IMR-90 (cell line): ENCODE results near the gene SLC1A5. TPM values are rescaled to one million over a fixed set of nuclear protein-coding genes. Genes with fewer than 3 reads are reported as not detected.

Experiments used
- ATAC-seq: fragments of 200-7000 bp; cut with Tn5 transposase; 2 replicates; pipeline ENCODE4 v1.9.1; 2020; ENCODE audit warnings: low read depth, mild to moderate bottlenecking, moderate library complexity
- BruUV-seq: library from RNA; stranded (reverse); fragments of 400-500 nt; replicated peaks from 2 replicates; lab custom pipeline; 2021; lab: Mats Ljungman, UMichigan
- CTCF ChIA-PET: fragments of 300-600 bp; formaldehyde crosslinking; extraction: SDS; loops from one replicate; lab custom pipeline; 2021; ENCODE audit warnings: antibody characterized with exemption; lab: Yijun Ruan, JAX
- POLR2A ChIA-PET: fragments of 300-600 bp; sonication (Branson Sonifier 250); formaldehyde crosslinking; loops from one replicate; lab custom pipeline; 2022; ENCODE audit warnings: antibody characterized with exemption; ENCODE audit not compliant: unreplicated experiment; lab: Charles Lee
- DNase-seq: peaks from one replicate; pipeline ENCODE4 v3.0.0; 2013
- H2AFZ ChIP-seq: replicated peaks from 2 replicates; pipeline ENCODE3; 2013; ENCODE audit warnings: low read length, mild to moderate bottlenecking; ENCODE audit not compliant: poor library complexity
- H2AK5ac ChIP-seq: 2 replicates; pipeline ENCODE4 v1.6.1; 2013; ENCODE audit warnings: low read depth, low read length, inconsistent platforms
- H2AK9ac ChIP-seq: replicated peaks from 2 replicates; pipeline ENCODE3; 2013; ENCODE audit warnings: mild to moderate bottlenecking, low read depth, low read length, moderate library complexity; ENCODE audit not compliant: poor library complexity
- H2BK120ac ChIP-seq: 2 replicates; pipeline ENCODE4 v1.6.1; 2013; ENCODE audit warnings: low read depth, low read length, inconsistent platforms
- H2BK15ac ChIP-seq: 3 replicates; pipeline ENCODE4 v1.6.1; 2013; ENCODE audit warnings: low read depth, low read length, inconsistent platforms
- H2BK20ac ChIP-seq: 2 replicates; pipeline ENCODE4 v1.6.1; 2013; ENCODE audit warnings: low read depth, mild to moderate bottlenecking, inconsistent platforms, low read length, moderate library complexity
- H2BK5ac ChIP-seq: 2 replicates; pipeline ENCODE4 v1.6.1; 2013; ENCODE audit warnings: mild to moderate bottlenecking, low read depth, low read length, inconsistent platforms; ENCODE audit not compliant: poor library complexity, severe bottlenecking
- H3K14ac ChIP-seq: replicated peaks from 2 replicates; pipeline ENCODE4 v1.6.1; 2013; ENCODE audit warnings: low read depth, low read length, inconsistent platforms
- H3K18ac ChIP-seq: 2 replicates; pipeline ENCODE4 v1.6.1; 2013; ENCODE audit warnings: low read depth, low read length, control low read depth
- H3K23ac ChIP-seq: 2 replicates; pipeline ENCODE4 v1.6.1; 2013; ENCODE audit warnings: low read depth, low read length, inconsistent platforms
- H3K27ac ChIP-seq: 2 replicates; pipeline ENCODE4 v1.5.1; 2013; ENCODE audit warnings: mild to moderate bottlenecking, control low read depth, low read length; ENCODE audit not compliant: insufficient read depth
- H3K27me3 ChIP-seq: 2 replicates; pipeline ENCODE4 v1.6.1; 2013; ENCODE audit warnings: low read length; ENCODE audit not compliant: control insufficient read depth, insufficient read depth
- H3K36me3 ChIP-seq: 2 replicates; pipeline ENCODE4 v1.6.1; 2013; ENCODE audit warnings: low read length, mixed read lengths; ENCODE audit not compliant: control insufficient read depth, insufficient read depth
- H3K4ac ChIP-seq: 2 replicates; pipeline ENCODE4 v1.6.1; 2013; ENCODE audit warnings: low read depth, low read length, inconsistent platforms
- H3K4me1 ChIP-seq: 2 replicates; pipeline ENCODE4 v1.6.1; 2013; ENCODE audit warnings: low read length, mixed read lengths; ENCODE audit not compliant: control insufficient read depth, insufficient read depth
- H3K4me2 ChIP-seq: 2 replicates; pipeline ENCODE4 v1.6.1; 2013; ENCODE audit warnings: low read depth, mild to moderate bottlenecking, control low read depth, low read length, moderate library complexity
- H3K4me3 ChIP-seq: 2 replicates; pipeline ENCODE4 v1.5.1; 2013; ENCODE audit warnings: low read depth, mild to moderate bottlenecking, control low read depth, low read length, moderate library complexity; ENCODE audit not compliant: insufficient read depth
- H3K56ac ChIP-seq: 2 replicates; pipeline ENCODE4 v1.6.1; 2013; ENCODE audit warnings: low read length, inconsistent platforms; ENCODE audit not compliant: insufficient read depth; ENCODE audit errors: extremely low read depth
- H3K79me1 ChIP-seq, 2 experiments: 2 replicates each; pipeline ENCODE4 v1.6.1; 2013; ENCODE audit warnings: low read length in 2 of 2, inconsistent platforms in 1 of 2, low read depth in 1 of 2
- H3K9ac ChIP-seq: 2 replicates; pipeline ENCODE4 v1.6.1; 2013; ENCODE audit warnings: low read depth, low read length, control low read depth
- H3K9me1 ChIP-seq: 2 replicates; pipeline ENCODE4 v1.6.1; 2013; ENCODE audit warnings: low read length, inconsistent platforms; ENCODE audit not compliant: insufficient read depth
- H3K9me3 ChIP-seq: 2 replicates; pipeline ENCODE4 v1.6.1; 2013; ENCODE audit warnings: low read length; ENCODE audit not compliant: control insufficient read depth, insufficient read depth
- H4K20me1 ChIP-seq: 2 replicates; pipeline ENCODE4 v1.6.1; 2013; ENCODE audit warnings: low read length, inconsistent platforms; ENCODE audit not compliant: insufficient read depth
- H4K5ac ChIP-seq: 2 replicates; pipeline ENCODE4 v1.6.1; 2013; ENCODE audit warnings: mild to moderate bottlenecking, low read depth, low read length, control low read depth
- H4K8ac ChIP-seq, 2 experiments: 2 replicates each; pipeline ENCODE4 v1.6.1; 2013; ENCODE audit warnings: low read depth in 2 of 2, low read length in 2 of 2, control low read depth in 1 of 2, inconsistent platforms in 1 of 2
- H4K91ac ChIP-seq: 2 replicates; pipeline ENCODE4 v1.6.1; 2013; ENCODE audit warnings: low read depth, low read length, inconsistent platforms; ENCODE audit not compliant: insufficient read depth
- BHLHE40 ChIP-seq: fragments of 150-350 bp; IDR thresholded peaks from 2 replicates; pipeline ENCODE4 v1.6.1; 2016; ENCODE audit warnings: mild to moderate bottlenecking, low read depth, low read length
- CEBPB ChIP-seq: IDR thresholded peaks from 2 replicates; pipeline ENCODE4 v1.6.1; 2012; ENCODE audit warnings: low read depth, low read length, improper control_type of control experiment
- CHD1 ChIP-seq: IDR thresholded peaks from 2 replicates; pipeline ENCODE4 v1.6.1; 2012; ENCODE audit warnings: low read depth, low read length, improper control_type of control experiment
- FOS ChIP-seq: fragments of 150-350 bp; IDR thresholded peaks from 2 replicates; pipeline ENCODE4 v1.6.1; 2016; ENCODE audit warnings: low read depth, low read length
- MAFK ChIP-seq: IDR thresholded peaks from 2 replicates; pipeline ENCODE4 v1.6.1; 2012; ENCODE audit warnings: low read depth, low read length, improper control_type of control experiment
- MAZ ChIP-seq: IDR thresholded peaks from 2 replicates; pipeline ENCODE4 v1.6.1; 2012; ENCODE audit warnings: low read depth, mild to moderate bottlenecking, low read length, improper control_type of control experiment, moderate library complexity, borderline replicate concordance
- MXI1 ChIP-seq: IDR thresholded peaks from 2 replicates; pipeline ENCODE4 v1.6.1; 2012; ENCODE audit warnings: low read depth, mild to moderate bottlenecking, low read length, moderate library complexity, borderline replicate concordance
- NFE2L2 ChIP-seq: fragments of 150-350 bp; IDR thresholded peaks from 2 replicates; pipeline ENCODE4 v1.6.1; 2016; ENCODE audit warnings: low read depth, mild to moderate bottlenecking, low read length
- POLR2A ChIP-seq: IDR thresholded peaks from 2 replicates; pipeline ENCODE4 v1.6.1; 2012; ENCODE audit warnings: mild to moderate bottlenecking, low read depth, low read length
- RAD21 ChIP-seq: IDR thresholded peaks from 2 replicates; pipeline ENCODE4 v1.6.1; 2012; ENCODE audit warnings: low read length, improper control_type of control experiment
- RCOR1 ChIP-seq: IDR thresholded peaks from 2 replicates; pipeline ENCODE4 v1.6.1; 2012; ENCODE audit warnings: mild to moderate bottlenecking, low read length, improper control_type of control experiment; ENCODE audit not compliant: insufficient replicate concordance
- RFX5 ChIP-seq: IDR thresholded peaks from 2 replicates; pipeline ENCODE4 v1.8.0; 2012; ENCODE audit warnings: low read depth, mild to moderate bottlenecking, low read length, moderate library complexity
- SMC3 ChIP-seq: fragments of 150-350 bp; IDR thresholded peaks from 2 replicates; pipeline ENCODE4 v1.6.1; 2016; ENCODE audit warnings: low read depth, mild to moderate bottlenecking, antibody characterized with exemption, low read length, moderate library complexity
- USF2 ChIP-seq: fragments of 150-350 bp; IDR thresholded peaks from 2 replicates; pipeline ENCODE4 v1.6.1; 2017; ENCODE audit warnings: mild to moderate bottlenecking, antibody characterized with exemption, low read length, low read depth
- WGBS, 2 experiments: methylation state at CpG; one replicate each; pipeline versions ENCODE4 v1.1.5 to v1.1.7; 2013; ENCODE audit warnings: missing lambda C conversion rate in 2 of 2; ENCODE audit not compliant: insufficient read length in 1 of 2; ENCODE audit errors: extremely low coverage in 2 of 2; 5-methylcytosine and 5-hydroxymethylcytosine counted together
- dilution Hi-C: fragments of 300-500 bp; cut with HindIII; formaldehyde crosslinking; loops from one replicate; pipeline ENCODE4 v1.14.3; 2018; ENCODE audit warnings: low sequenced_read_pairs; ENCODE audit not compliant: unreplicated experiment
- in situ Hi-C: fragments of 300-500 bp; cut with MboI; formaldehyde crosslinking; loops from 3 replicates; pipeline ENCODE4 v1.14.3; 2019; ENCODE audit warnings: low sequenced_read_pairs, inconsistent platforms, mixed read lengths
- intact Hi-C: fragments of 100-400 bp; cut with micrococcal nuclease; formaldehyde crosslinking; loops from 2 replicates; pipeline ENCODE4 v1.10.0; 2022
- polyA plus RNA-seq, 3 experiments: library from polyadenylated mRNA; depleted of rRNA; stranded (reverse); fragments of >200 nt; gene quantifications; 2 replicates each; pipeline ENCODE4 v1.2.3, GENCODE V29; 2012; ENCODE audit warnings: low replicate concordance in 1 of 3
- total RNA-seq: library from RNA; depleted of rRNA; stranded (reverse); fragments of >200 nt; gene quantifications from 2 replicates; pipeline ENCODE4 v1.2.3, GENCODE V29; 2012
- TF ChIP-seq, protein P1 (sequence below): conservative IDR thresholded peaks from 2 replicates; pipeline ENCODE4 v1.5.1; 2012; ENCODE audit warnings: mild to moderate bottlenecking, low read depth, low read length, improper control_type of control experiment
- TF ChIP-seq, protein P2 (sequence below): fragments of 150-350 bp; IDR thresholded peaks from 2 replicates; pipeline ENCODE4 v1.6.1; 2016; ENCODE audit warnings: low read depth, mild to moderate bottlenecking, low read length, moderate library complexity, borderline replicate concordance

SLC1A5 gene
- total and polyA plus RNA-seq, 2 of the 4 experiments (the other 2 are of a cell fraction): 142 to 171 TPM

DNA sequence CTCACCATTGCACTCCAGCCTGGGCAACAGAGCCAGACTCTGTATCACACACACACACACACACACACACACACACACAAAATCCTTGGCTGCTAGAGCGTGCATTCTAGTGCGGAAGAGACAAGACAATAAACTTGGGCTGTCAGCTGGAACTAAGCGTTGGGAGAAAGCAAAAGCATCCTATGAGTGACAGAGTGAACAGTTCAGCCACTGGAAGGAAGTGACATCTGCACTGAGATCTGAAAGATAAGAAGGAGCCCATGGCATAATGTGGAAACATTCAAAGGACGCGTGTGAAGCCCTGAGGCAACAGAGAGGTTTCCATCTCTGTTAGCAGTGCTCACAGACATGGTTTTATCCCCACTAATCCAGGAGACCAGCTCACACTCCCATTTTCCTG lies 3.5 kb upstream of the SLC1A5 start:
- Histone ChIP-seq H3K4ac (peak overlapping the region; percentile 68), H3K36me3 (no peaks in the 10 kb centered on the region), H3K18ac (peak overlapping the region; percentile 9; the same call in 1 of the 2 replicates), H4K5ac (no peak overlapping the region), H4K8ac (peak overlapping the region in 1 of 2 experiments; percentile 29; a peak in 1 of 4 replicates), H3K27me3 (no peaks in the 10 kb centered on the region), H3K14ac (peak overlapping the region; percentile 70), H4K91ac (peak overlapping the region; percentile 39; the same call in 1 of the 2 replicates), H3K4me3 (no peak overlapping the region), H2AFZ (no peak overlapping the region), H2AK5ac (peak overlapping the region; percentile 61; the same call in 1 of the 2 replicates), H2BK15ac (peak overlapping the region; percentile 30; the same call in 2 of the 3 replicates), H3K9me1 (peaks cover 15% of the 10 kb centered on the region), H3K4me2 (no peak overlapping the region), H3K79me1 (peaks cover 0 to 22% of the 10 kb centered on the region in 2 experiments; a peak in 2 of 4 replicates), H3K56ac (no peak overlapping the region), H3K23ac (peak overlapping the region; percentile 67; the same call in 1 of the 2 replicates), H2AK9ac (no peak overlapping the region), H3K4me1 (peaks cover 20% of the 10 kb centered on the region), H2BK120ac (peak overlapping the region; percentile 35), H2BK5ac (no peak overlapping the region), H4K20me1 (peaks cover 8% of the 10 kb centered on the region; the same call in 1 of the 2 replicates), H3K9ac (no peak overlapping the region), H3K9me3 (no peaks in the 10 kb centered on the region), H3K27ac (no peak overlapping the region), H2BK20ac (peak overlapping the region; percentile 91)
- ATAC-seq (no peak), DNase-seq (no peak)
- intact Hi-C loops: no loop called here
- POLR2A ChIA-PET: no interaction called here
- dilution Hi-C loops: no loop called here
- whole genome bisulfite sequencing, 2 experiments: 73% methylated on average over 2 of the region's 5 CpGs; no CpG with 5 or more reads in 1 of the 2 experiments
- in situ Hi-C loops: no loop called here
- CTCF ChIA-PET: no interaction called here
- BruUV-seq: no TSS peak
- TF ChIP-seq FOS (no peak), RAD21 (no peak), SMC3 (no peak), BHLHE40 (no peak), MAFK (no peak), NFE2L2 (no peak), RFX5 (no peak), POLR2A (no peak), MAZ (no peak), CEBPB (no peak), CHD1 (no peak), RCOR1 (no peak), MXI1 (no peak), USF2 (no peak)
- TF ChIP-seq, protein P1, sequence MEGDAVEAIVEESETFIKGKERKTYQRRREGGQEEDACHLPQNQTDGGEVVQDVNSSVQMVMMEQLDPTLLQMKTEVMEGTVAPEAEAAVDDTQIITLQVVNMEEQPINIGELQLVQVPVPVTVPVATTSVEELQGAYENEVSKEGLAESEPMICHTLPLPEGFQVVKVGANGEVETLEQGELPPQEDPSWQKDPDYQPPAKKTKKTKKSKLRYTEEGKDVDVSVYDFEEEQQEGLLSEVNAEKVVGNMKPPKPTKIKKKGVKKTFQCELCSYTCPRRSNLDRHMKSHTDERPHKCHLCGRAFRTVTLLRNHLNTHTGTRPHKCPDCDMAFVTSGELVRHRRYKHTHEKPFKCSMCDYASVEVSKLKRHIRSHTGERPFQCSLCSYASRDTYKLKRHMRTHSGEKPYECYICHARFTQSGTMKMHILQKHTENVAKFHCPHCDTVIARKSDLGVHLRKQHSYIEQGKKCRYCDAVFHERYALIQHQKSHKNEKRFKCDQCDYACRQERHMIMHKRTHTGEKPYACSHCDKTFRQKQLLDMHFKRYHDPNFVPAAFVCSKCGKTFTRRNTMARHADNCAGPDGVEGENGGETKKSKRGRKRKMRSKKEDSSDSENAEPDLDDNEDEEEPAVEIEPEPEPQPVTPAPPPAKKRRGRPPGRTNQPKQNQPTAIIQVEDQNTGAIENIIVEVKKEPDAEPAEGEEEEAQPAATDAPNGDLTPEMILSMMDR: no peak
- TF ChIP-seq, protein P2, sequence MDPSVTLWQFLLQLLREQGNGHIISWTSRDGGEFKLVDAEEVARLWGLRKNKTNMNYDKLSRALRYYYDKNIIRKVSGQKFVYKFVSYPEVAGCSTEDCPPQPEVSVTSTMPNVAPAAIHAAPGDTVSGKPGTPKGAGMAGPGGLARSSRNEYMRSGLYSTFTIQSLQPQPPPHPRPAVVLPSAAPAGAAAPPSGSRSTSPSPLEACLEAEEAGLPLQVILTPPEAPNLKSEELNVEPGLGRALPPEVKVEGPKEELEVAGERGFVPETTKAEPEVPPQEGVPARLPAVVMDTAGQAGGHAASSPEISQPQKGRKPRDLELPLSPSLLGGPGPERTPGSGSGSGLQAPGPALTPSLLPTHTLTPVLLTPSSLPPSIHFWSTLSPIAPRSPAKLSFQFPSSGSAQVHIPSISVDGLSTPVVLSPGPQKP: no peak
